AG09309 (cell line): ENCODE results near the gene MYZAP.

Source experiments
- DNase-seq: peaks from one replicate; pipeline ENCODE4 v3.0.0-alpha.2; 2010; ENCODE audit warnings: low read depth
- H3K4me3 ChIP-seq: 2 replicates; pipeline ENCODE4 v1.5.1; 2011; ENCODE audit warnings: mild to moderate bottlenecking, low read depth, low read length, moderate library complexity; ENCODE audit not compliant: control insufficient read depth
- CTCF ChIP-seq: IDR thresholded peaks from 2 replicates; pipeline ENCODE4 v1.5.1; 2011; ENCODE audit warnings: mild to moderate bottlenecking, low read depth, low read length, inconsistent platforms; ENCODE audit not compliant: insufficient read depth, control insufficient read depth; ENCODE audit errors: missing control alignments

The MYZAP gene

GRCh38 chr15:57731530-57732103 lies 139.9 kb downstream of the MYZAP start:
- H3K4me3 ChIP-seq: no peak overlapping the region
- DNase-seq: no peak
- TF ChIP-seq CTCF: no peak

GRCh38 chr15:57732526-57733331 lies 141.0 kb downstream of the MYZAP start:
- DNase-seq: no peak
- peak; percentile 77 for TF ChIP-seq CTCF
- no peak overlapping the region for H3K4me3 ChIP-seq

- no peak overlapping the region for H3K4me3 ChIP-seq
- DNase-seq: no peak
- no peak for TF ChIP-seq CTCF
These were observed 143.2 kb downstream of the MYZAP start for GRCh38 chr15:57734860-57735259.
